C4-2B (cell line): Measurements from ENCODE around the gene PACRG.

Experiments used
- ZFX ChIP-seq: fragments of 450-650 bp; IDR thresholded peaks from 2 replicates; pipeline ENCODE4 v1.6.1; 2017
- TF ChIP-seq, protein P1 (sequence below): fragments of 450-650 bp; conservative IDR thresholded peaks from 2 replicates; pipeline ENCODE4 v1.5.1; 2017; ENCODE audit warnings: mild to moderate bottlenecking

DNA sequence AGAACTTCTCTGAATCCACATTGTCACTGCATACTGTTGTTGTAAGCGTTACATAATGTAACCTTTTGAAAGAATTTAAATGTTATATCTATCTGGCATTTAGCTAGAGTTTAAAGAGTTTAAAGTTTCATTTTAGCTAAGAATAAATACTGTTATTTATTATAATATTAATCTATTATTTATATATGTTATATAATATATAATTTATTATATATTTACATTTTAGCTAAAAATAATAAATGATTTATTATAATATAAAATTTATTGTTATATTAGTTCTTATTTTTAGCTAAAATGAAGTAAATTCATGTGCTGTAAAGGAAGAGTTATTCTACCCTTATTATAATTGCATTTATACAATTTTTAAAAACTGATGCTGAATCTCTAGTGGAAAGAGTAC lies 431.3 kb downstream of the PACRG start:
- TF ChIP-seq, protein P1, sequence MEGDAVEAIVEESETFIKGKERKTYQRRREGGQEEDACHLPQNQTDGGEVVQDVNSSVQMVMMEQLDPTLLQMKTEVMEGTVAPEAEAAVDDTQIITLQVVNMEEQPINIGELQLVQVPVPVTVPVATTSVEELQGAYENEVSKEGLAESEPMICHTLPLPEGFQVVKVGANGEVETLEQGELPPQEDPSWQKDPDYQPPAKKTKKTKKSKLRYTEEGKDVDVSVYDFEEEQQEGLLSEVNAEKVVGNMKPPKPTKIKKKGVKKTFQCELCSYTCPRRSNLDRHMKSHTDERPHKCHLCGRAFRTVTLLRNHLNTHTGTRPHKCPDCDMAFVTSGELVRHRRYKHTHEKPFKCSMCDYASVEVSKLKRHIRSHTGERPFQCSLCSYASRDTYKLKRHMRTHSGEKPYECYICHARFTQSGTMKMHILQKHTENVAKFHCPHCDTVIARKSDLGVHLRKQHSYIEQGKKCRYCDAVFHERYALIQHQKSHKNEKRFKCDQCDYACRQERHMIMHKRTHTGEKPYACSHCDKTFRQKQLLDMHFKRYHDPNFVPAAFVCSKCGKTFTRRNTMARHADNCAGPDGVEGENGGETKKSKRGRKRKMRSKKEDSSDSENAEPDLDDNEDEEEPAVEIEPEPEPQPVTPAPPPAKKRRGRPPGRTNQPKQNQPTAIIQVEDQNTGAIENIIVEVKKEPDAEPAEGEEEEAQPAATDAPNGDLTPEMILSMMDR, result no peak
- no peak for TF ChIP-seq ZFX
